Measurements from ENCODE around the gene SLC6A16. TPM values are rescaled to one million over a fixed set of nuclear protein-coding genes. Genes with fewer than 3 reads are reported as not detected.
"Not testable (repeated sequence)": the region's sequence is repeated elsewhere in the genome, so short reads cannot be mapped to it uniquely, and the experiment has no call there.

SLC6A16 gene
- total RNA-seq, 1 donor from 2014 or later: 0.44 TPM

DNA sequence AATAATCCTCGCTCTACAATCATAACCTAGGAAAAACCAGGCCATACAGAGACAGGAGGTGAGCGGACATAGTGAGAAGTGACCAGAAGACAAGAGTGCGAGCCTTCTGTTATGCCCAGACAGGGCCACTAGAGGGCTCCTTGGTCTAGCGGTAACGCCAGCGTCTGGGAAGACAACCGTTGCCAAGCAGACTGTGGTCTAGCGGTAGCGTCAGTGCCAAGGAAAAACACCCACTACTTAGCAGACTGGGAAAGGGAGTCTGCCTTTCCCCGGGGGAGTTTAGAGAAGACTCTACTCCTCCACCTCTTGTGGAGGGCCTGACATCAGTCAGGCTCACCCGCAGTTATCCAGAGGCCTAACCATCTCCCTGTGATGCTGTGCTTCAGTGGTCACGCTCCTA, 58.6 kb downstream of the SLC6A16 start:
- H3K36me3 Mint-ChIP-seq (ENCODE audit: low read depth); H3K4me1 Mint-ChIP-seq (ENCODE audit: low read depth); H3K4me3 Mint-ChIP-seq; H3K27ac Mint-ChIP-seq: not testable (repeated sequence)
- Mint-ChIP-seq H3K9me3 (peaks cover 13% of the 10 kb centered on the region), H3K27me3 (ENCODE audit: insufficient read depth) (peaks cover 20% of the 10 kb centered on the region)
- intact Hi-C loops (cut with micrococcal nuclease): loop anchor here (1.0 to 10.0 kb wide), 3 partner anchors 62 to 210 kb away; partner anchors contain the start of gene SLC17A7
- DNase-seq (ENCODE audit: low spot score): peak; percentile 33

DNA sequence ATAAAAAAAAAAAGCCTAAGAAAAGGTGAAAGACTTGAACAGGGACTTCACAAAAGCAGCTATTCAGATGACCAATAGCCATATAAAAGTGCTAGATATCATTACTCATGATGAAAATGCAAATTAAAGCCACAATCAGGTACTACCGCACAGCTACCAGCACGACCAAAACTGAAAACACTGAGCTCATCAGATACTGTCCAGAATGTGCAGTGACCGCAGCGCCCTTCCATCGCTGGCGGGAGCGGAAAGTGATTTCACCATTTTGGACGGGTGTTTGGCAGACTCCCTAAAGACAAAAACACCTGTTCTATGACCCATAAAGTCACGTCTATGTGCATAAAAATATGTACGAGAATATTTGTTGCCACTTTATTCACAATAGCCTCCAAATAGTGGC, 60.7 kb downstream of the SLC6A16 start:
- intact Hi-C loops (cut with micrococcal nuclease): loop anchor here (10.0 kb wide), 1 partner anchor 181 kb away; the partner anchor contains the start of gene SLC17A7
- no peak overlapping the region for H3K27ac Mint-ChIP-seq
- H3K27me3 Mint-ChIP-seq (ENCODE audit: insufficient read depth): peaks cover 28% of the 10 kb centered on the region
- H3K4me1 Mint-ChIP-seq (ENCODE audit: low read depth): no peaks in the 10 kb centered on the region
- no peaks in the 10 kb centered on the region for H3K36me3 Mint-ChIP-seq (ENCODE audit: low read depth)
- peaks cover 22% of the 10 kb centered on the region for H3K9me3 Mint-ChIP-seq
- no peak overlapping the region for H3K4me3 Mint-ChIP-seq
- DNase-seq (ENCODE audit: low spot score): no peak

DNA sequence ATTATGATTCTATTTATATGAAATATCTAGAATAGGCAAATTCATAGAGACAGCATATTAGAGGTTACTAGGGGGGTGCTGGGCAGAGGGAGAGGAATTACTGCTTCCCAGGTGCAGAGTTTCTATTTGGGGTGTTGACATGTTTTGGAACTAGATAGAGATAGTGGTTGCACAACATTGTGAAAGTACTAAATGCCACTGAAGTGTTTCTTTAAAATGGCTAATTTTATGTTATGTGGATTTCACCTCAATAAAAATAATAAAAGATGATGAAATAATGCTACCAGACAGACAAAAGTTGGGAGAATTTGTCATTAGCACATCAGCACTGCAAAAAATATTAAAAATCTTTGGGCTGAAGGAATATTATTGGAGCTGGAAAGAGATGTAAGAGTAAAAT, 63.4 kb downstream of the SLC6A16 start:
- H3K4me1 Mint-ChIP-seq (ENCODE audit: low read depth): no peaks in the 10 kb centered on the region
- no peaks in the 10 kb centered on the region for H3K36me3 Mint-ChIP-seq (ENCODE audit: low read depth)
- H3K27ac Mint-ChIP-seq: no peak overlapping the region
- peaks cover 31% of the 10 kb centered on the region for H3K9me3 Mint-ChIP-seq
- no peak overlapping the region for H3K4me3 Mint-ChIP-seq
- intact Hi-C loops (cut with micrococcal nuclease): loop anchor here (10.0 kb wide), 1 partner anchor 183 kb away; the partner anchor contains the start of gene SLC17A7
- peaks cover 29% of the 10 kb centered on the region for H3K27me3 Mint-ChIP-seq (ENCODE audit: insufficient read depth)
- DNase-seq (ENCODE audit: low spot score): no peak

DNA sequence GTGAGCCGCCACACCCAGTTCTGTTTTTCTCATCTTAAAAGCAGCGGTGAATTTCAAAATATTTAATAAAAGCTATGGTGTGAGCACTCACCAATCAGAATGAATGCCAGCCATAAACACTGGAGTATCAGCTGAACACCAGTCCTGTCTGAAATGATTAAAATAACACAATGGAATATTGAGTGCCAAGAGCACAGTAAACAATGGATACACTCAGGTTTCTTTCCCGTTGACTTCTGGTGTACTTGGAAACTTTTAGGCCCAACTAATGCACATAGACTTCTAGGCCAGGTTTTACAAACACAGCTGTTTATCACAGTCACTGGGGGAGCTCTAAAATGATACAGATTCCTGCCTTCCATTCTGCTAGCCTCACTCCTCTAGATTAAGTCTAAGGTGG, 68.3 kb downstream of the SLC6A16 start:
- no peaks in the 10 kb centered on the region for H3K4me1 Mint-ChIP-seq (ENCODE audit: low read depth)
- H3K4me3 Mint-ChIP-seq: no peak overlapping the region
- no peak for DNase-seq (ENCODE audit: low spot score)
- H3K36me3 Mint-ChIP-seq (ENCODE audit: low read depth): no peaks in the 10 kb centered on the region
- peaks cover 24% of the 10 kb centered on the region for H3K9me3 Mint-ChIP-seq
- intact Hi-C loops (cut with micrococcal nuclease): no loop called here
- peaks cover 14% of the 10 kb centered on the region for H3K27me3 Mint-ChIP-seq (ENCODE audit: insufficient read depth)
- H3K27ac Mint-ChIP-seq: no peak overlapping the region

DNA sequence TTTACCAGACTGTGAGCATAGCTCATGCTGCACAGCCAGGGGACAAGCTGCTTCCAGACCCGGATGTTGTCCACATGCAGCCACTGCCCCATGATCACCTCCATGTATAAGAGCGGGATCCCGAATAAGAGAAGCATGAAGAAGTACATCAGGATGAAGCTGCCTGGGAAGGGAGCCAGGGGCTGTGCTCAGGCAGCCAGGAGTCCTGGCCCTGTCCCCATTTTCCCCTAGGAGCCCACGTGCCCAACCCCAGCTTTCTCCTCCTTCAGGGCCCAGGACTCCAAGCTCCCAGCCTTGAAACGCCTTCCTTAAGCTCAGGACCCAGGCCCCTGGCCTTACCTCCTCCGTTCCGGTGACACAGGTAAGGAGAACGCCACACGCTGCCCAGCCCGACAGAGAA, 69.3 kb downstream of the SLC6A16 start:
- H3K4me1 Mint-ChIP-seq (ENCODE audit: low read depth): no peaks in the 10 kb centered on the region
- intact Hi-C loops (cut with micrococcal nuclease): no loop called here
- H3K27me3 Mint-ChIP-seq (ENCODE audit: insufficient read depth): peaks cover 11% of the 10 kb centered on the region
- H3K9me3 Mint-ChIP-seq: peaks cover 24% of the 10 kb centered on the region
- no peaks in the 10 kb centered on the region for H3K36me3 Mint-ChIP-seq (ENCODE audit: low read depth)
- no peak overlapping the region for H3K4me3 Mint-ChIP-seq
- H3K27ac Mint-ChIP-seq: no peak overlapping the region
- DNase-seq (ENCODE audit: low spot score): no peak

DNA sequence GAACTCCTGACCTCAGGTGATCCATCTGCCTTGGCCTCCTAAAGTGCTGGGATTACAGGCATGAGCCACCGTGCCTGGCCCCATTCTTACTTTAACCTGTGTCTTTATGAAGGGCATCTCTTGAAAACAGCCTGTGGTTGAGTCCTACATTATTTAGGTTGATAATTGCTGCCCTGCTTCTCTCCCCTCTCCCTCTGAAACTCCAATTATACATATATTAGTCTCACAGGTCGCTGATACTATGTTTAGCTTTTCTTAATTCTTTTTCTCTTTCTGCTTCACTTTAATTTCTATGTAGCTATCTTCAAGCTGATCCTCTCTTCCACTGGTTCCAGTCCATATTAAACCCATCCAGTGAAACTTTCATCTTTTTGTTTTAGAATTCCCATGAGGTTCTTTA, 75.1 kb downstream of the SLC6A16 start:
- Mint-ChIP-seq H3K27ac (no peak overlapping the region), H3K36me3 (ENCODE audit: low read depth) (no peaks in the 10 kb centered on the region), H3K4me3 (no peak overlapping the region), H3K27me3 (ENCODE audit: insufficient read depth) (peaks cover 5% of the 10 kb centered on the region), H3K4me1 (ENCODE audit: low read depth) (no peaks in the 10 kb centered on the region), H3K9me3 (no peaks in the 10 kb centered on the region)
- no peak for DNase-seq (ENCODE audit: low spot score)
- intact Hi-C loops (cut with micrococcal nuclease): no loop called here

DNA sequence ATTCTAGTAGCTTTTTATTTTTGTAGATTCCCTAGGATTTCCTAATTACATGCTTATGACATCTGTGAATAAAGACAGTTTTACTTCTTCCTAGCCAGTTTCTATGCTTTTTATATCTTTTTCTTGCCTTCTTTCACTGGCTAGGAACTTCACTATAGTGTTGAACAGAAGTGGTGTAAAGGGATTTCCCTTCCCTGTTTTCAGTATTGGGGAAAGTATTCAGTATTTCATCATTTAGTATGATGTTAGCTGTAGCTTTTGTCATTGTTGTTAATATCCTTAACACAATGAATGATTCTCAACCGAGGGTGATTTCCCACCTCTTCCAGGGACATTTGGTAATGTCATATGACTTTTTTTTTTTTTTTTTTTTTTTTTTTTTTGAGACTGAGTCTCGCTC, 77.3 kb downstream of the SLC6A16 start:
- Mint-ChIP-seq H3K9me3 (no peaks in the 10 kb centered on the region), H3K27me3 (ENCODE audit: insufficient read depth) (peaks cover 5% of the 10 kb centered on the region), H3K4me3 (no peak overlapping the region), H3K27ac (no peak overlapping the region), H3K4me1 (ENCODE audit: low read depth) (no peaks in the 10 kb centered on the region), H3K36me3 (ENCODE audit: low read depth) (no peaks in the 10 kb centered on the region)
- intact Hi-C loops (cut with micrococcal nuclease): no loop called here
- no peak for DNase-seq (ENCODE audit: low spot score)

DNA sequence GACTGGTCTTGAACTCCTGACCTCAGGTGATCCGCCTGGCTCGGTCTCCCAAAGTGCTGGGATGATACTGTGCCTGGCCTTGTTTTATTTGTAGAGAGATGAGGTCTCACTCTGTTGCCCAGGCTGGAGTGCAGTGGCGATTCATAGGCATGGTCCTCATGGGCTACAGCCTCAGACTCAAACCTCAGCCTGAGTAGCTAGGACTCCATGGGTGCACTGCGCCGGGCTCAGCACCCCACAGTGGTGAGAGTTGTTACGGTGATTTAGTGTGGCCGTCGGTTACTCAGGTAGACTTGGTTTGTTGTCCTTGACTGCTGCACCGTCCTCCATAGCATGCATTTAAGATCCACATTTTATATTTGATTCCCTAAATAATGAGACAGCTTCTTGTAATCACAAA, 80.7 kb downstream of the SLC6A16 start:
- no peak overlapping the region for H3K27ac Mint-ChIP-seq
- intact Hi-C loops (cut with micrococcal nuclease): no loop called here
- DNase-seq (ENCODE audit: low spot score): no peak
- no peaks in the 10 kb centered on the region for H3K9me3 Mint-ChIP-seq
- no peak overlapping the region for H3K4me3 Mint-ChIP-seq
- H3K36me3 Mint-ChIP-seq (ENCODE audit: low read depth): no peaks in the 10 kb centered on the region
- no peaks in the 10 kb centered on the region for H3K27me3 Mint-ChIP-seq (ENCODE audit: insufficient read depth)
- no peaks in the 10 kb centered on the region for H3K4me1 Mint-ChIP-seq (ENCODE audit: low read depth)

DNA sequence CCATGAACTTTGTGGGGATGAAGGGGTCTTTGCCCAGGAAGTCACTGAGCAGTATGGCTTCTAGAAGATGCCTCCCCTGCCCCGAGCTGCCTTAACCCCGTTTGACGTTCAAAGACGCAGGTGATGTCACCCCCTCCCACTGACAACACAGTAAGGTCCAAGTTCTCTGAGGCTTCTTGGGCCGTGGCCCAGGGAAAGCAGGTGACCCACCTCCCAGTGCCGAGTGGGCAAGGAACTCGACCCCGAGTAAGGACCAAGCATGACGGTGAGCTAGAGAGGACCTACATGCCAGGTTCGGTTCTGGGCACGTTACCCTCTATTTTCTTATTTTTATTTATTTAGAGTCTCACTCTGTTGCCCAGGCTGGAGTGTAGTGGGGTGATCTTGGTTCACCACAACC, 81.3 kb downstream of the SLC6A16 start:
- Mint-ChIP-seq H3K36me3 (ENCODE audit: low read depth) (no peaks in the 10 kb centered on the region), H3K9me3 (no peaks in the 10 kb centered on the region), H3K27ac (no peak overlapping the region), H3K4me1 (ENCODE audit: low read depth) (no peaks in the 10 kb centered on the region), H3K4me3 (no peak overlapping the region), H3K27me3 (ENCODE audit: insufficient read depth) (no peaks in the 10 kb centered on the region)
- intact Hi-C loops (cut with micrococcal nuclease): no loop called here
- no peak for DNase-seq (ENCODE audit: low spot score)

DNA sequence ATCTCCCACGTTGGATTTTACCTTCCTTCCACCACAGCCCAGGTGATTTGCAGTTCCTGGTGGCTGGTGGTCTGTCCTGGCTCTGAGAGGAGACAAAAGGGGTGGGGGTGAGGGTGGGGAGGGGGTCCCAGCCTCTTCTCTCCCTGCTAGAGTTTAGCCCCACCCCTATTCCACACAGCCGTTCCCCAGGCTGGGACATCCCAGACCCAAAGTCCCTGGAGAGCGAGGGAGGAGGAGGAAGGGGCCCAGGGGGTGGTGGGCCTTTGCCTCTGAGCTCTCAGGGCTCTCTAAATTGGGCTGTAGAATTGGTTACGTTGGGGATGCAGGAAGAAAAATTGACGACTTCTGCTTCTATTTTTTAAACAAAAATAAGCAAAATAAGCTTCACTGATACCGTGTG, 81.9 kb downstream of the SLC6A16 start:
- Mint-ChIP-seq H3K4me3 (no peak overlapping the region), H3K27me3 (ENCODE audit: insufficient read depth) (no peaks in the 10 kb centered on the region), H3K27ac (no peak overlapping the region), H3K9me3 (no peaks in the 10 kb centered on the region), H3K4me1 (ENCODE audit: low read depth) (no peaks in the 10 kb centered on the region), H3K36me3 (ENCODE audit: low read depth) (no peaks in the 10 kb centered on the region)
- no peak for DNase-seq (ENCODE audit: low spot score)
- intact Hi-C loops (cut with micrococcal nuclease): no loop called here

DNA sequence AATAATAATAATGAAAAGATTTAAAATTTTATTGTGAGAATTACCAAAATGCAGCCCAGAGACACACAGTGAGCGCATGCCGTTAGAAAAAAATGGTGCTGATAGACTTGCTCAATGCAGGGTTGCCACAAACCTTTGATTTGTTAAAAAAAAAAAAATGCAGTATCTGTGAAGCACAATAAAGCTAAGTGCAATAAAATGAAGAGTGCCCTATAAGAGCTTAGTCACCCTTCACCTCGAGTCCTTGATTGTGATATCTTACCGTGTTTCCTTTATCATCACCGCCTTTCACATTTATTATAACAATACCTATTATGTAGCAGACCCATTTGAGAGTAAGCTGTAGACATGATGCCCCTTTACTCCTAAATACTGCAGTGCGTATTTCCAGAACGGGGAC, 83.2 kb downstream of the SLC6A16 start:
- Mint-ChIP-seq H3K9me3 (no peaks in the 10 kb centered on the region), H3K27me3 (ENCODE audit: insufficient read depth) (no peaks in the 10 kb centered on the region), H3K4me1 (ENCODE audit: low read depth) (no peaks in the 10 kb centered on the region), H3K4me3 (no peak overlapping the region), H3K27ac (no peak overlapping the region), H3K36me3 (ENCODE audit: low read depth) (no peaks in the 10 kb centered on the region)
- intact Hi-C loops (cut with micrococcal nuclease): no loop called here
- no peak for DNase-seq (ENCODE audit: low spot score)

Other genes starting within 250 kb of the SLC6A16 start
- 259 and 272 TPM in 2 replicates for gene SNRNP70, start 239.7 kb downstream of the SLC6A16 start, total RNA-seq
- 4.9 and 7.8 TPM in 2 replicates for gene LIN7B, start 210.8 kb downstream of the SLC6A16 start, total RNA-seq
- 2.6 and 2.9 TPM in 2 replicates for gene C19orf73, start 206.0 kb downstream of the SLC6A16 start, total RNA-seq
- gene PPFIA3, start 205.6 kb downstream of the SLC6A16 start, total RNA-seq: 5.0 TPM in 2 replicates
- gene HRC, start 169.8 kb downstream of the SLC6A16 start, total RNA-seq: not detected in 2 replicates
- 1.4 and 2.0 TPM in 2 replicates for gene TRPM4, start 167.4 kb downstream of the SLC6A16 start, total RNA-seq
- gene CD37, start 10.2 kb upstream of the SLC6A16 start, total RNA-seq: 129 and 138 TPM in 2 replicates
- gene TEAD2, start 37.2 kb upstream of the SLC6A16 start, total RNA-seq: not detected in 2 replicates
- gene DKKL1, start 38.7 kb upstream of the SLC6A16 start, total RNA-seq: not detected in 2 replicates
- gene KASH5, start 63.1 kb upstream of the SLC6A16 start, total RNA-seq: 0.15 TPM in 1 of 2 replicates, not detected in the other
- gene PTH2, start 98.2 kb upstream of the SLC6A16 start, total RNA-seq: not detected in 2 replicates
- gene GFY, start 100.2 kb upstream of the SLC6A16 start, total RNA-seq: not detected in 2 replicates
- gene SLC17A7, start 116.3 kb upstream of the SLC6A16 start, total RNA-seq: 0.16 TPM in 1 of 2 replicates, not detected in the other
- gene PIH1D1, start 126.6 kb upstream of the SLC6A16 start, total RNA-seq: 124 and 126 TPM in 2 replicates
- gene ALDH16A1, start 128.0 kb upstream of the SLC6A16 start, total RNA-seq: 23.1 and 24.5 TPM in 2 replicates
- gene FLT3LG, start 149.0 kb upstream of the SLC6A16 start, total RNA-seq: 58.4 and 65.4 TPM in 2 replicates
- 2,876 and 2,988 TPM in 2 replicates for gene RPL13A, start 162.4 kb upstream of the SLC6A16 start, total RNA-seq
- 1,890 and 1,927 TPM in 2 replicates for gene RPS11, start 171.2 kb upstream of the SLC6A16 start, total RNA-seq
- 0.88 and 1.1 TPM in 2 replicates for gene FCGRT, start 187.5 kb upstream of the SLC6A16 start, total RNA-seq
- 2.0 and 2.1 TPM in 2 replicates for gene RCN3, start 202.8 kb upstream of the SLC6A16 start, total RNA-seq